Measurements from ENCODE around the gene NUDT4B. TPM values are rescaled to one million over a fixed set of nuclear protein-coding genes. Genes with fewer than 3 reads are reported as not detected.
"Not testable (repeated sequence)": the region's sequence is repeated elsewhere in the genome, so short reads cannot be mapped to it uniquely, and the experiment has no call there.

Gene NUDT4B
- total RNA-seq, 1 donor from 2014 or later, result not detected

GRCh38 chr1:148743726-148744720 is 4.6 kb upstream of the NUDT4B start:
- not testable (repeated sequence) for DNase-seq; H3K4me1 Mint-ChIP-seq (ENCODE audit: low read depth, unreplicated experiment); H3K4me3 Mint-ChIP-seq (ENCODE audit: unreplicated experiment); H3K27me3 Mint-ChIP-seq (ENCODE audit: unreplicated experiment); H3K27ac Mint-ChIP-seq (ENCODE audit: unreplicated experiment); H3K36me3 Mint-ChIP-seq (ENCODE audit: unreplicated experiment); H3K9me3 Mint-ChIP-seq (ENCODE audit: unreplicated experiment)

- not testable (repeated sequence) for H3K4me1 Mint-ChIP-seq (ENCODE audit: low read depth, unreplicated experiment); H3K9me3 Mint-ChIP-seq (ENCODE audit: unreplicated experiment); H3K27ac Mint-ChIP-seq (ENCODE audit: unreplicated experiment); H3K36me3 Mint-ChIP-seq (ENCODE audit: unreplicated experiment); H3K27me3 Mint-ChIP-seq (ENCODE audit: unreplicated experiment); DNase-seq; H3K4me3 Mint-ChIP-seq (ENCODE audit: unreplicated experiment)
Measured at GRCh38 chr1:148749335-148749681, 734 bp downstream of the NUDT4B start.

GRCh38 chr1:148756231-148756630 is 7.7 kb downstream of the NUDT4B start:
- H3K36me3 Mint-ChIP-seq (ENCODE audit: unreplicated experiment); H3K9me3 Mint-ChIP-seq (ENCODE audit: unreplicated experiment); H3K4me3 Mint-ChIP-seq (ENCODE audit: unreplicated experiment); DNase-seq; H3K27ac Mint-ChIP-seq (ENCODE audit: unreplicated experiment); H3K27me3 Mint-ChIP-seq (ENCODE audit: unreplicated experiment); H3K4me1 Mint-ChIP-seq (ENCODE audit: low read depth, unreplicated experiment): not testable (repeated sequence)

GRCh38 chr1:148757446-148757845 is 8.9 kb downstream of the NUDT4B start:
- H3K36me3 Mint-ChIP-seq (ENCODE audit: unreplicated experiment); H3K4me3 Mint-ChIP-seq (ENCODE audit: unreplicated experiment); H3K9me3 Mint-ChIP-seq (ENCODE audit: unreplicated experiment); H3K4me1 Mint-ChIP-seq (ENCODE audit: low read depth, unreplicated experiment); DNase-seq; H3K27me3 Mint-ChIP-seq (ENCODE audit: unreplicated experiment); H3K27ac Mint-ChIP-seq (ENCODE audit: unreplicated experiment): not testable (repeated sequence)

- not testable (repeated sequence) for H3K4me3 Mint-ChIP-seq (ENCODE audit: unreplicated experiment); H3K27me3 Mint-ChIP-seq (ENCODE audit: unreplicated experiment); H3K36me3 Mint-ChIP-seq (ENCODE audit: unreplicated experiment); H3K27ac Mint-ChIP-seq (ENCODE audit: unreplicated experiment); H3K9me3 Mint-ChIP-seq (ENCODE audit: unreplicated experiment); H3K4me1 Mint-ChIP-seq (ENCODE audit: low read depth, unreplicated experiment); DNase-seq
Measured at GRCh38 chr1:148758412-148758811, 9.8 kb downstream of the NUDT4B start.

- H3K27me3 Mint-ChIP-seq (ENCODE audit: unreplicated experiment), result not testable (repeated sequence)
Measured at GRCh38 chr1:148758925-148759324, 10.4 kb downstream of the NUDT4B start.

GRCh38 chr1:148759749-148760148 is 11.2 kb downstream of the NUDT4B start:
- not testable (repeated sequence) for H3K9me3 Mint-ChIP-seq (ENCODE audit: unreplicated experiment); H3K27ac Mint-ChIP-seq (ENCODE audit: unreplicated experiment); H3K4me1 Mint-ChIP-seq (ENCODE audit: low read depth, unreplicated experiment); H3K4me3 Mint-ChIP-seq (ENCODE audit: unreplicated experiment); H3K27me3 Mint-ChIP-seq (ENCODE audit: unreplicated experiment); H3K36me3 Mint-ChIP-seq (ENCODE audit: unreplicated experiment)
- DNase-seq, result peak; percentile 2

More at GRCh38 chr1:148758925-148759324, 10.4 kb downstream of the NUDT4B start:
- H3K27ac Mint-ChIP-seq (ENCODE audit: unreplicated experiment); H3K9me3 Mint-ChIP-seq (ENCODE audit: unreplicated experiment); DNase-seq; H3K4me3 Mint-ChIP-seq (ENCODE audit: unreplicated experiment); H3K4me1 Mint-ChIP-seq (ENCODE audit: low read depth, unreplicated experiment); H3K36me3 Mint-ChIP-seq (ENCODE audit: unreplicated experiment): not testable (repeated sequence)

- not testable (repeated sequence) for DNase-seq; H3K9me3 Mint-ChIP-seq (ENCODE audit: unreplicated experiment); H3K4me1 Mint-ChIP-seq (ENCODE audit: low read depth, unreplicated experiment); H3K27ac Mint-ChIP-seq (ENCODE audit: unreplicated experiment); H3K4me3 Mint-ChIP-seq (ENCODE audit: unreplicated experiment); H3K36me3 Mint-ChIP-seq (ENCODE audit: unreplicated experiment); H3K27me3 Mint-ChIP-seq (ENCODE audit: unreplicated experiment)
Measured at GRCh38 chr1:148760206-148760605, 11.6 kb downstream of the NUDT4B start.

GRCh38 chr1:148761360-148761759 is 12.8 kb downstream of the NUDT4B start:
- not testable (repeated sequence) for H3K4me1 Mint-ChIP-seq (ENCODE audit: low read depth, unreplicated experiment); H3K9me3 Mint-ChIP-seq (ENCODE audit: unreplicated experiment); H3K36me3 Mint-ChIP-seq (ENCODE audit: unreplicated experiment); H3K4me3 Mint-ChIP-seq (ENCODE audit: unreplicated experiment); H3K27ac Mint-ChIP-seq (ENCODE audit: unreplicated experiment); DNase-seq; H3K27me3 Mint-ChIP-seq (ENCODE audit: unreplicated experiment)

GRCh38 chr1:148765238-148766019 is 16.9 kb downstream of the NUDT4B start:
- not testable (repeated sequence) for DNase-seq; H3K27ac Mint-ChIP-seq (ENCODE audit: unreplicated experiment); H3K4me1 Mint-ChIP-seq (ENCODE audit: low read depth, unreplicated experiment); H3K36me3 Mint-ChIP-seq (ENCODE audit: unreplicated experiment); H3K27me3 Mint-ChIP-seq (ENCODE audit: unreplicated experiment); H3K9me3 Mint-ChIP-seq (ENCODE audit: unreplicated experiment); H3K4me3 Mint-ChIP-seq (ENCODE audit: unreplicated experiment)

- not testable (repeated sequence) for H3K9me3 Mint-ChIP-seq (ENCODE audit: unreplicated experiment); H3K36me3 Mint-ChIP-seq (ENCODE audit: unreplicated experiment); H3K4me1 Mint-ChIP-seq (ENCODE audit: low read depth, unreplicated experiment); DNase-seq; H3K27me3 Mint-ChIP-seq (ENCODE audit: unreplicated experiment); H3K4me3 Mint-ChIP-seq (ENCODE audit: unreplicated experiment); H3K27ac Mint-ChIP-seq (ENCODE audit: unreplicated experiment)
Measured at GRCh38 chr1:148768541-148768940, 20.0 kb downstream of the NUDT4B start.

- not testable (repeated sequence) for H3K27ac Mint-ChIP-seq (ENCODE audit: unreplicated experiment); H3K4me3 Mint-ChIP-seq (ENCODE audit: unreplicated experiment); H3K9me3 Mint-ChIP-seq (ENCODE audit: unreplicated experiment); H3K4me1 Mint-ChIP-seq (ENCODE audit: low read depth, unreplicated experiment); DNase-seq; H3K36me3 Mint-ChIP-seq (ENCODE audit: unreplicated experiment); H3K27me3 Mint-ChIP-seq (ENCODE audit: unreplicated experiment)
Measured at GRCh38 chr1:148769495-148769894, 20.9 kb downstream of the NUDT4B start.

Measured in glutamatergic neuron (in vitro differentiated cells).